K562 (cell line): ENCODE data around the gene TRMU.

ENCODE experiments used
- ATF3 ChIP-seq, 2 experiments: fragments of 450-650 bp in 1 of 2; sonication (generic) in 1 of 2; formaldehyde crosslinking in 1 of 2; IDR thresholded peaks in 1 of 2; conservative IDR thresholded peaks in 1 of 2; 2 replicates each; pipeline versions ENCODE4 v1.6.1 to v1.8.1; 2016 to 2023; ENCODE audit warnings: mild to moderate bottlenecking in 2 of 2, moderate library complexity in 2 of 2, inconsistent platforms in 1 of 2, missing genetic modification reagents in 1 of 2
- POLR2A ChIP-seq: fragments of 450-650 bp; conservative IDR thresholded peaks from 2 replicates; pipeline ENCODE4 v1.6.1; 2016
- SMAD1 ChIP-seq: fragments of 150-350 bp; IDR thresholded peaks from 2 replicates; pipeline ENCODE4 v1.6.1; 2014; ENCODE audit warnings: low read length, low read depth; ENCODE audit not compliant: partially characterized antibody

- TF ChIP-seq POLR2A (no peak), SMAD1 (no peak), ATF3 (IDR thresholded peaks at IDR 0.05) (no peak), ATF3 (CRISPR knock-in tag; conservative IDR thresholded peaks at IDR 0.05) (no peak)
Observed at GRCh38 chr22:46290121-46290842, 45.2 kb upstream of the TRMU start.
